HepG2 (cell line): ENCODE measurements around the gene PRKACG. TPM values are rescaled to one million over a fixed set of nuclear protein-coding genes. Genes with fewer than 3 reads are reported as not detected.

Source experiments
- ATAC-seq: fragments of 200-7000 bp; cut with Tn5 transposase; 3 replicates; pipeline ENCODE4 v1.9.1; 2020; ENCODE audit warnings: mild to moderate bottlenecking, moderate library complexity
- BruUV-seq: library from RNA; stranded (reverse); fragments of 400-500 nt; replicated peaks from 2 replicates; lab custom pipeline; 2021; lab: Mats Ljungman, UMichigan
- CTCF ChIA-PET: fragments of 300-600 bp; formaldehyde crosslinking; extraction: SDS; loops from one replicate; lab custom pipeline; 2021; ENCODE audit warnings: low total read pairs, inconsistent platforms, low intra/inter-chr PET ratio; lab: Yijun Ruan, JAX
- POLR2A ChIA-PET: fragments of 350-600 bp; sonication (Branson Sonifier 250); formaldehyde crosslinking; loops from one replicate; lab custom pipeline; 2020; ENCODE audit warnings: antibody characterized with exemption, inconsistent platforms; lab: Yijun Ruan, JAX
- DNase-seq: peaks from one replicate; pipeline ENCODE4 v3.0.0-alpha.2; 2015; ENCODE audit warnings: low spot score
- FAIRE-seq: peaks from 3 replicates; lab custom pipeline; 2011; peaks lifted over from hg19 to GRCh38; lab: Jason Lieb, UNC
- H2AFZ ChIP-seq: one replicate; pipeline ENCODE4 v1.6.1; 2011; ENCODE audit warnings: low read length, inconsistent platforms
- H3K27ac ChIP-seq: fragments of 300-600 bp; 3 replicates; pipeline ENCODE4 v1.8.0; 2011; ENCODE audit warnings: mixed run types, mild to moderate bottlenecking, mixed read lengths, low read length, inconsistent platforms; ENCODE audit not compliant: insufficient read depth; ENCODE audit errors: extremely low read length
- H3K27me3 ChIP-seq, 2 experiments: fragments of 200-600 bp in 1 of 2; 2 replicates in 1 of 2; 3 replicates in 1 of 2; pipeline versions ENCODE4 v1.6.0 to v1.8.0; 2011; ENCODE audit warnings: low read length in 2 of 2, mild to moderate bottlenecking in 2 of 2, moderate library complexity in 2 of 2, inconsistent platforms in 1 of 2; ENCODE audit not compliant: insufficient read depth in 2 of 2, control insufficient read depth in 1 of 2
- H3K36me3 ChIP-seq, 2 experiments: fragments of 200-600 bp in 1 of 2; replicated peaks in 1 of 2; 2 replicates in 1 of 2; 3 replicates in 1 of 2; pipeline versions ENCODE4 v1.5.1 to v1.8.0; 2011; ENCODE audit warnings: low read length in 2 of 2, inconsistent platforms in 1 of 2; ENCODE audit not compliant: insufficient read depth in 2 of 2, control insufficient read depth in 1 of 2
- H3K4me1 ChIP-seq: 2 replicates; pipeline ENCODE4 v1.5.1; 2012; ENCODE audit warnings: low read length, inconsistent platforms; ENCODE audit not compliant: insufficient read depth
- H3K4me2 ChIP-seq: 2 replicates; pipeline ENCODE4 v1.6.0; 2011; ENCODE audit warnings: low read depth, low read length, inconsistent platforms
- H3K4me3 ChIP-seq, 3 experiments: fragments of 200-600 bp in 1 of 3; sonication (generic), shearing (Covaris generic) in 1 of 3; replicated peaks in 1 of 3; 2 replicates each; pipeline ENCODE4 v1.5.1; 2011 to 2016; ENCODE audit warnings: low read length in 3 of 3, inconsistent platforms in 2 of 3, low read depth in 2 of 3, mild to moderate bottlenecking in 2 of 3, control low read depth in 1 of 3, mixed read lengths in 1 of 3; ENCODE audit not compliant: insufficient read depth in 1 of 3
- H3K79me2 ChIP-seq: one replicate; pipeline ENCODE4 v1.6.1; 2011; ENCODE audit warnings: low read length, inconsistent platforms; ENCODE audit not compliant: insufficient read depth
- H3K9ac ChIP-seq: 2 replicates; pipeline ENCODE4 v1.6.0; 2011; ENCODE audit warnings: mild to moderate bottlenecking, low read depth, low read length, inconsistent platforms; ENCODE audit not compliant: insufficient read depth
- H3K9me3 ChIP-seq: 2 replicates; pipeline ENCODE4 v1.5.1; 2012; ENCODE audit warnings: mild to moderate bottlenecking, low read length
- H4K20me1 ChIP-seq: 2 replicates; pipeline ENCODE4 v1.6.0; 2011; ENCODE audit warnings: inconsistent platforms, mild to moderate bottlenecking, low read length, moderate library complexity; ENCODE audit not compliant: insufficient read depth
- ARNT ChIP-seq: fragments of 450-650 bp; IDR thresholded peaks from 2 replicates; pipeline ENCODE4 v1.6.1; 2017
- MEF2D ChIP-seq: sonication (generic); formaldehyde crosslinking; IDR thresholded peaks from 2 replicates; pipeline ENCODE4 v1.5.1; 2020; ENCODE audit warnings: mild to moderate bottlenecking, missing genetic modification reagents
- PRMT3 ChIP-seq: sonication (generic); formaldehyde crosslinking; IDR thresholded peaks from 2 replicates; pipeline ENCODE4 v1.8.1; 2022; ENCODE audit warnings: low read depth, mild to moderate bottlenecking, moderate library complexity, missing genetic modification reagents, borderline replicate concordance
- THYN1 ChIP-seq: sonication (generic); formaldehyde crosslinking; IDR thresholded peaks from 2 replicates; pipeline ENCODE4 v1.8.1; 2023; ENCODE audit warnings: low read depth, mild to moderate bottlenecking, moderate library complexity, missing genetic modification reagents, borderline replicate concordance
- ZBED4 ChIP-seq: sonication (generic); formaldehyde crosslinking; IDR thresholded peaks from 2 replicates; pipeline ENCODE4 v1.4.0; 2020; ENCODE audit warnings: missing genetic modification reagents, borderline replicate concordance
- ZNF3 ChIP-seq: IDR thresholded peaks from 2 replicates; pipeline ENCODE4 v1.7.0; 2017; ENCODE audit warnings: inconsistent platforms
- ZNF546 ChIP-seq: sonication (generic); formaldehyde crosslinking; conservative IDR thresholded peaks from 2 replicates; pipeline ENCODE4 v1.8.1; 2023; ENCODE audit warnings: mild to moderate bottlenecking, missing genetic modification reagents
- ZSCAN25 ChIP-seq: sonication (generic); formaldehyde crosslinking; IDR thresholded peaks from 2 replicates; pipeline ENCODE4 v1.8.0; 2022; ENCODE audit warnings: mild to moderate bottlenecking, missing genetic modification reagents
- WGBS: methylation state at CpG from one replicate; pipeline ENCODE4 v1.1.6; 2017; ENCODE audit warnings: low lambda C conversion rate; 5-methylcytosine and 5-hydroxymethylcytosine counted together
- in situ Hi-C: cut with HindIII; loops from 2 replicates; pipeline ENCODE4 v1.10.0; 2017; ENCODE audit warnings: low pct_unique_long_range_greater_than_20kb; ENCODE audit not compliant: extremely low pct_ligation_motif_present
- intact Hi-C: fragments of 100-400 bp; cut with micrococcal nuclease; formaldehyde crosslinking; loops from one replicate; pipeline ENCODE4 v1.10.0; 2022; ENCODE audit not compliant: unreplicated experiment
- polyA plus RNA-seq, 8 experiments: library from polyadenylated mRNA; depleted of rRNA in 3 of 8; stranded (reverse) in 7 of 8; unstranded in 1 of 8; fragments of >200 nt; fragmentation: Illumina TruSeq in 4 of 8; extraction: Trizol in 4 of 8; gene quantifications; 2 replicates each; pipeline versions ENCODE4 v1.2.1 to v1.2.3, GENCODE V29; 2011 to 2016; ENCODE audit warnings: low read depth in 4 of 8, missing spikeins in 1 of 8, mixed read lengths in 1 of 8; ENCODE audit not compliant: insufficient read depth in 1 of 8
- total RNA-seq, 5 experiments: library from RNA; depleted of rRNA; stranded (reverse); fragments of >200 nt; fragmentation: Illumina TruSeq; extraction: Trizol; gene quantifications; 2 replicates each; pipeline ENCODE4 v1.2.3, GENCODE V29; 2016; ENCODE audit warnings: low read depth in 1 of 5

PRKACG gene
- total and polyA plus RNA-seq, 2 of the 13 experiments (the other 11 are each of a cell fraction or from before 2014, with no cell fraction given): not detected

DNA sequence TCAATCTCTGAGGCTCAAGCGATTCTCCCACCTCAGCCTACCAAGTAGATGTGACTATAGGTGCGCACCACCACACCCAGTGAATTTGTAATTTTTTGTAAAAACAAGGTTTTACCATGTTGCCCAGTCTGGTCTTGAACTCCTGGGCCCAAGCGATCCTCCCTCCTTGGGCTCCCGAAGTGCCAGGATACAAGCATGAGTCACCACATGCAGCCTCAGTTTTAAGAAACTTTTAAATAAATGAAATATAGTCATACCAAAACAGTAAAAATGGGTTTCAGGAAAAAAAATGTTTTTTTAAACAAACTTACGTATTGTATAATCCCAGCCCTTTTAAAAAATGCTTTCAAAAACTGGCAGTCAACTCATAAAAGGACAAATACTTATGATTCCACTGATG, 48.3 kb upstream of the PRKACG start:
- no peak overlapping the region for H3K27ac ChIP-seq
- no peak overlapping the region for H3K4me2 ChIP-seq
- H3K27me3 ChIP-seq: no peaks in the 10 kb centered on the region
- in situ Hi-C loops (no loop called here), intact Hi-C loops (no loop called here)
- H3K9me3 ChIP-seq: no peaks in the 10 kb centered on the region
- no peaks in the 10 kb centered on the region for H3K79me2 ChIP-seq
- WGBS: 98% methylated on average over 5 of the region's 5 CpGs
- no peak for FAIRE-seq
- ATAC-seq: no peak
- no TSS peak for BruUV-seq
- DNase-seq: no peak
- no peak overlapping the region for H3K4me3 ChIP-seq
- ChIA-PET CTCF (no interaction called here), POLR2A (no interaction called here)
- H3K9ac ChIP-seq: no peak overlapping the region
- peaks cover 19% of the 10 kb centered on the region for H3K4me1 ChIP-seq
- H3K36me3 ChIP-seq: peaks cover 28 to 59% of the 10 kb centered on the region in 2 experiments
- no peak for TF ChIP-seq THYN1 (CRISPR knock-in tag)
- no peak overlapping the region for H2AFZ ChIP-seq
- no peaks in the 10 kb centered on the region for H4K20me1 ChIP-seq

DNA sequence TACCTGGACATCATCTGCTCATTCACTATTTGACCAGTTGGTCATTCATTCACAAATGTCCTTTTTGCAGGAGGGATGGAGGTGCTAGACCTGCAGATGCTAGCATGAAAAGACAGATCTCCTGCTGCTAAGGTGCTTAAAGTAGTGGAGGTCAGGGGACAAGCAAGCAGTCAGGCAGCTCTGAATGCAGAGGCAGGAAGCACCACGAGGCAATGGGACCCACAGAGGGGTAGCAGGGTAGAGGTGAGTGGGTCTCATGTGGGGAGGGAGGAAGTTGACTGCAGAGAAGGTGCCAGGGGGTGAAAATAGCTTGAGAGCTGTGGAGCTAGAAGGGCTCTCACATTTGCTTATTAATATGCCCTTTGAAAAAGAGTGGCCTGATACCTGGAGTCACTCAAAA, 46.9 kb upstream of the PRKACG start:
- intact Hi-C loops: no loop called here
- CTCF ChIA-PET: no interaction called here
- in situ Hi-C loops: no loop called here

More for the DNA sequence above, 46.9 kb upstream of the PRKACG start:
- FAIRE-seq (no peak), DNase-seq (no peak), ATAC-seq (no peak)
- Histone ChIP-seq H3K36me3 (peaks cover 26 to 60% of the 10 kb centered on the region in 2 experiments), H4K20me1 (no peaks in the 10 kb centered on the region), H3K79me2 (no peaks in the 10 kb centered on the region), H3K9ac (no peak overlapping the region), H3K4me1 (peaks cover 11% of the 10 kb centered on the region), H3K4me2 (no peak overlapping the region), H3K9me3 (no peaks in the 10 kb centered on the region), H3K4me3 (no peak overlapping the region), H2AFZ (no peak overlapping the region), H3K27me3 (no peaks in the 10 kb centered on the region), H3K27ac (no peak overlapping the region)
- TF ChIP-seq MEF2D (CRISPR knock-in tag) (no peak), ZNF3 (no peak), ZSCAN25 (CRISPR knock-in tag) (no peak), PRMT3 (CRISPR knock-in tag) (no peak), ZNF546 (no peak), ARNT (no peak), ZBED4 (CRISPR knock-in tag) (no peak)
- 93% methylated on average over 1 of the region's 1 CpG for WGBS
- BruUV-seq: no TSS peak
- POLR2A ChIA-PET: no interaction called here
